Ishikawa (cell line): Measurements from ENCODE around the gene UNC79.

Source experiments
- CEBPB ChIP-seq: IDR thresholded peaks from 2 replicates; pipeline ENCODE4 v1.6.1; 2012
- EGR1 ChIP-seq: IDR thresholded peaks from 2 replicates; pipeline ENCODE4 v1.6.1; 2012
- EP300 ChIP-seq: IDR thresholded peaks from 2 replicates; pipeline ENCODE4 v1.6.1; 2012; ENCODE audit warnings: borderline replicate concordance
- FOXM1 ChIP-seq: IDR thresholded peaks from 2 replicates; pipeline ENCODE4 v1.6.1; 2012; ENCODE audit warnings: low read depth, borderline replicate concordance
- RAD21 ChIP-seq: IDR thresholded peaks from 2 replicates; pipeline ENCODE4 v1.6.1; 2012; ENCODE audit warnings: low read depth
- TAF1 ChIP-seq: IDR thresholded peaks from 2 replicates; pipeline ENCODE4 v1.6.1; 2012; ENCODE audit warnings: low read depth, mild to moderate bottlenecking
- TF ChIP-seq, protein P1 (sequence below): IDR thresholded peaks from 2 replicates; pipeline ENCODE4 v1.6.1; 2012; ENCODE audit warnings: low read depth, mild to moderate bottlenecking
- TF ChIP-seq, protein P2 (sequence below): IDR thresholded peaks from 2 replicates; pipeline ENCODE4 v1.6.1; 2012

DNA sequence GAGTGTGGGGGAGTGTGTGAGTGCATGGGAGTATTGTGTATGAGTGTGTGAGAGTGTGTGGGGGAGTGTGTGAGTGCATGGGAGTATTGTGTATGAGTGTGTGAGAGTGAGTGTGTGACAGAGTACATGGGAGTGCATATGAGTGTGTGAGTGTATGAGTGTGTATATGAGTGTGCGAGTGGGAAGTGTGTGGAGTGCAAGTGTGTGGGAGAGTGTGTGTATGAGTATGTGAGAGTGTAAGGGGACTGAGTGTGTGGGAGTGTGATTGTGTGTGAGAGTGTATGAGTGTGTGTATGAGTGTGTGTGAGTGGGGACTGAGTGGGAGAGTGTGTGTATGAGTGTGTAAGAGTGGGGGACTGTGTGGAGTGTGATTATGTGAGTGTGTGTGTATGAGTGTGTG lies 316.8 kb downstream of the UNC79 start:
- TF ChIP-seq RAD21 (no peak), CEBPB (no peak), TAF1 (no peak), FOXM1 (no peak), EP300 (no peak), EGR1 (no peak)
- TF ChIP-seq, protein P1, sequence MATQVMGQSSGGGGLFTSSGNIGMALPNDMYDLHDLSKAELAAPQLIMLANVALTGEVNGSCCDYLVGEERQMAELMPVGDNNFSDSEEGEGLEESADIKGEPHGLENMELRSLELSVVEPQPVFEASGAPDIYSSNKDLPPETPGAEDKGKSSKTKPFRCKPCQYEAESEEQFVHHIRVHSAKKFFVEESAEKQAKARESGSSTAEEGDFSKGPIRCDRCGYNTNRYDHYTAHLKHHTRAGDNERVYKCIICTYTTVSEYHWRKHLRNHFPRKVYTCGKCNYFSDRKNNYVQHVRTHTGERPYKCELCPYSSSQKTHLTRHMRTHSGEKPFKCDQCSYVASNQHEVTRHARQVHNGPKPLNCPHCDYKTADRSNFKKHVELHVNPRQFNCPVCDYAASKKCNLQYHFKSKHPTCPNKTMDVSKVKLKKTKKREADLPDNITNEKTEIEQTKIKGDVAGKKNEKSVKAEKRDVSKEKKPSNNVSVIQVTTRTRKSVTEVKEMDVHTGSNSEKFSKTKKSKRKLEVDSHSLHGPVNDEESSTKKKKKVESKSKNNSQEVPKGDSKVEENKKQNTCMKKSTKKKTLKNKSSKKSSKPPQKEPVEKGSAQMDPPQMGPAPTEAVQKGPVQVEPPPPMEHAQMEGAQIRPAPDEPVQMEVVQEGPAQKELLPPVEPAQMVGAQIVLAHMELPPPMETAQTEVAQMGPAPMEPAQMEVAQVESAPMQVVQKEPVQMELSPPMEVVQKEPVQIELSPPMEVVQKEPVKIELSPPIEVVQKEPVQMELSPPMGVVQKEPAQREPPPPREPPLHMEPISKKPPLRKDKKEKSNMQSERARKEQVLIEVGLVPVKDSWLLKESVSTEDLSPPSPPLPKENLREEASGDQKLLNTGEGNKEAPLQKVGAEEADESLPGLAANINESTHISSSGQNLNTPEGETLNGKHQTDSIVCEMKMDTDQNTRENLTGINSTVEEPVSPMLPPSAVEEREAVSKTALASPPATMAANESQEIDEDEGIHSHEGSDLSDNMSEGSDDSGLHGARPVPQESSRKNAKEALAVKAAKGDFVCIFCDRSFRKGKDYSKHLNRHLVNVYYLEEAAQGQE: no peak
- TF ChIP-seq, protein P2, sequence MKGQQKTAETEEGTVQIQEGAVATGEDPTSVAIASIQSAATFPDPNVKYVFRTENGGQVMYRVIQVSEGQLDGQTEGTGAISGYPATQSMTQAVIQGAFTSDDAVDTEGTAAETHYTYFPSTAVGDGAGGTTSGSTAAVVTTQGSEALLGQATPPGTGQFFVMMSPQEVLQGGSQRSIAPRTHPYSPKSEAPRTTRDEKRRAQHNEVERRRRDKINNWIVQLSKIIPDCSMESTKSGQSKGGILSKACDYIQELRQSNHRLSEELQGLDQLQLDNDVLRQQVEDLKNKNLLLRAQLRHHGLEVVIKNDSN: no peak
